Measurements from ENCODE around the gene SLC2A9. TPM values are rescaled to one million over a fixed set of nuclear protein-coding genes. Genes with fewer than 3 reads are reported as not detected.

The SLC2A9 gene
- total and polyA plus RNA-seq, 2 donors (not counting 3 experiments of a cell fraction or from before 2014, with no cell fraction given), result 1.6 to 1.8 TPM

GRCh38 chr4:9976293-9976692, 45.0 kb downstream of the SLC2A9 start:
- Histone ChIP-seq H2AFZ (ENCODE audit: low read depth, low read length) (no peak overlapping the region), H3K79me2 (ENCODE audit: control insufficient read depth, insufficient read depth, low read length) (no peaks in the 10 kb centered on the region), H4K20me1 (replicated peaks; ENCODE audit: control insufficient read depth, extremely low read depth, insufficient read depth, low read length) (no peaks in the 10 kb centered on the region), H3K4me2 (ENCODE audit: insufficient read depth, low read length) (no peak overlapping the region), H3K9me3 (replicated peaks; ENCODE audit: control insufficient read depth, insufficient read depth, low read length) (no peaks in the 10 kb centered on the region), H3K36me3 (ENCODE audit: control insufficient read depth in 2 of 2, extremely low read depth in 1 of 2, insufficient read depth in 2 of 2, low read length in 2 of 2) (no peaks in the 10 kb centered on the region), H3K27ac (ENCODE audit: insufficient read depth, low read depth, low read length) (no peak overlapping the region), H3K9ac (replicated peaks; ENCODE audit: extremely low read depth, insufficient read depth, low read length) (no peak overlapping the region), H3K4me3 (replicated peaks in 1 of 3; ENCODE audit: insufficient read depth in 1 of 3, low read depth in 1 of 3, low read length in 3 of 3) (no peak overlapping the region), H3K27me3 (ENCODE audit: control insufficient read depth in 2 of 2, insufficient read depth in 2 of 2, low read length in 2 of 2) (no peaks in the 10 kb centered on the region), H3K9me1 (replicated peaks; ENCODE audit: control insufficient read depth, extremely low read depth, insufficient read depth, low read length) (no peaks in the 10 kb centered on the region), H3K4me1 (ENCODE audit: control insufficient read depth, extremely low read depth, insufficient read depth, low read length) (no peaks in the 10 kb centered on the region)
- no peak for DNase-seq (ENCODE audit: low read depth, low spot score)
- dilution Hi-C loops (cut with MboI; ENCODE audit: extremely low pct_ligation_motif_present, low sequenced_read_pairs), result no loop called here
- no peak for FAIRE-seq
- POLR2A ChIA-PET, result no interaction called here
- CTCF ChIA-PET, result interaction anchor here (1.0 to 1.1 kb wide), 2 partner anchors 18 to 39 kb away, joined by 3 read pairs; no protein-coding TSS in a partner anchor
- BruUV-seq (replicated peaks), result no TSS peak
- intact Hi-C loops (cut with micrococcal nuclease), result no loop called here
- TF ChIP-seq FOS (IDR thresholded peaks at IDR 0.05; ENCODE audit: borderline replicate concordance, insufficient read depth, low read length), result no peak
- no peak for TF ChIP-seq MAX (IDR thresholded peaks at IDR 0.05; ENCODE audit: insufficient read depth, insufficient read length)
- TF ChIP-seq POLR2A (IDR thresholded peaks at IDR 0.05; ENCODE audit: low read depth, low read length), result no peak
- no peak for TF ChIP-seq JUN (IDR thresholded peaks at IDR 0.05; ENCODE audit: borderline replicate concordance, insufficient read depth, insufficient read length, low read depth)
- no peak for TF ChIP-seq CTCF (IDR thresholded peaks at IDR 0.05; ENCODE audit: extremely low read depth in 1 of 2, insufficient read depth in 1 of 2, low read depth in 1 of 2, low read length in 2 of 2)
- no peak for TF ChIP-seq GATA2 (IDR thresholded peaks at IDR 0.05; ENCODE audit: insufficient read depth, insufficient read length, low read depth, low read length)
- no peak for TF ChIP-seq EZH2 (IDR thresholded peaks at IDR 0.05; ENCODE audit: borderline replicate concordance, low read depth, low read length, severe bottlenecking)
- no peak for TF ChIP-seq MYC (IDR thresholded peaks at IDR 0.05; ENCODE audit: low read depth, low read length)
- no peak for TF ChIP-seq POLR2AphosphoS5 (IDR thresholded peaks at IDR 0.05; ENCODE audit: insufficient read depth, low read depth, low read length)
